ENCODE data around the gene FAM20C.

FAM20C gene

GRCh38 chr7:208130-208673 lies 15.8 kb downstream of the FAM20C start:
- Histone ChIP-seq H4K8ac (ENCODE audit: low read length) (no peak overlapping the region), H3K9ac (ENCODE audit: low read length) (no peak overlapping the region), H3K23ac (ENCODE audit: low read length in 2 of 2) (no peak overlapping the region), H4K91ac (ENCODE audit: low read length) (peak overlapping the region; percentile 52), H3K27me3 (ENCODE audit: control insufficient read depth in 1 of 2, insufficient read depth in 1 of 2, low read length in 2 of 2) (no peaks in the 10 kb centered on the region), H2BK120ac (ENCODE audit: low read depth, low read length) (no peak overlapping the region), H2BK15ac (ENCODE audit: low read depth, poor library complexity, severe bottlenecking) (peak overlapping the region; percentile 2), H2AFZ (ENCODE audit: low read depth, low read length) (no peak overlapping the region), H2AK5ac (ENCODE audit: low read length, severe bottlenecking) (no peak overlapping the region), H3K9me3 (ENCODE audit: control insufficient read depth, low read length) (no peaks in the 10 kb centered on the region), H3K14ac (ENCODE audit: low read length in 2 of 2) (peak overlapping the region in 1 of 2 experiments; percentile 23), H3K4me2 (ENCODE audit: low read length, poor library complexity, severe bottlenecking) (no peak overlapping the region), H3K36me3 (ENCODE audit: control insufficient read depth in 1 of 2, insufficient read depth in 2 of 2, low read depth in 1 of 2, low read length in 2 of 2) (peaks cover 58 to 87% of the 10 kb centered on the region in 2 experiments), H3K4me3 (ENCODE audit: insufficient read depth in 1 of 2, low read depth in 1 of 2, low read length in 2 of 2) (peak overlapping the region in 1 of 2 experiments; percentile 18), H3K4ac (ENCODE audit: low read depth in 1 of 2, low read length in 2 of 2) (no peak overlapping the region), H3K18ac (ENCODE audit: low read depth in 1 of 2, low read length in 2 of 2) (peak overlapping the region in 1 of 2 experiments; percentile 19), H2BK12ac (ENCODE audit: low read length in 2 of 2) (peak overlapping the region in 1 of 2 experiments; percentile 26), H3K79me1 (replicated peaks; ENCODE audit: low read length, poor library complexity, severe bottlenecking) (peaks cover 29% of the 10 kb centered on the region), H2BK5ac (ENCODE audit: low read depth, low read length, poor library complexity, severe bottlenecking) (no peak overlapping the region), H3K27ac (ENCODE audit: low read length, poor library complexity, severe bottlenecking) (no peak overlapping the region), H3K4me1 (ENCODE audit: control insufficient read depth, insufficient read depth, low read depth, low read length) (peaks cover 28% of the 10 kb centered on the region)
- WGBS, result 93% methylated on average over 9 of the region's 10 CpGs
- DNase-seq, result no peak

GRCh38 chr7:208816-209215 lies 16.4 kb downstream of the FAM20C start:
- H3K9me3 ChIP-seq (ENCODE audit: control insufficient read depth, low read length), result no peaks in the 10 kb centered on the region
- H4K91ac ChIP-seq (ENCODE audit: low read length), result no peak overlapping the region
- no peak overlapping the region for H2BK15ac ChIP-seq (ENCODE audit: low read depth, poor library complexity, severe bottlenecking)
- no peak overlapping the region for H3K18ac ChIP-seq (ENCODE audit: low read depth in 1 of 2, low read length in 2 of 2)
- 93% methylated on average over 13 of the region's 17 CpGs for WGBS
- peaks cover 32% of the 10 kb centered on the region for H3K79me1 ChIP-seq (replicated peaks; ENCODE audit: low read length, poor library complexity, severe bottlenecking)
- H2AK5ac ChIP-seq (ENCODE audit: low read length, severe bottlenecking), result no peak overlapping the region
- no peak overlapping the region for H2BK12ac ChIP-seq (ENCODE audit: low read length in 2 of 2)
- H3K36me3 ChIP-seq (ENCODE audit: control insufficient read depth in 1 of 2, insufficient read depth in 2 of 2, low read depth in 1 of 2, low read length in 2 of 2), result peaks cover 58 to 87% of the 10 kb centered on the region in 2 experiments
- H2BK120ac ChIP-seq (ENCODE audit: low read depth, low read length), result no peak overlapping the region
- no peak overlapping the region for H3K23ac ChIP-seq (ENCODE audit: low read length in 2 of 2)
- H3K27me3 ChIP-seq (ENCODE audit: control insufficient read depth in 1 of 2, insufficient read depth in 1 of 2, low read length in 2 of 2), result no peaks in the 10 kb centered on the region
- H3K4ac ChIP-seq (ENCODE audit: low read depth in 1 of 2, low read length in 2 of 2), result no peak overlapping the region
- no peak overlapping the region for H4K8ac ChIP-seq (ENCODE audit: low read length)
- H3K4me2 ChIP-seq (ENCODE audit: low read length, poor library complexity, severe bottlenecking), result no peak overlapping the region
- no peak for DNase-seq
- peaks cover 32% of the 10 kb centered on the region for H3K4me1 ChIP-seq (ENCODE audit: control insufficient read depth, insufficient read depth, low read depth, low read length)
- no peak overlapping the region for H3K14ac ChIP-seq (ENCODE audit: low read length in 2 of 2)
- H3K27ac ChIP-seq (ENCODE audit: low read length, poor library complexity, severe bottlenecking), result no peak overlapping the region
- no peak overlapping the region for H2BK5ac ChIP-seq (ENCODE audit: low read depth, low read length, poor library complexity, severe bottlenecking)
- no peak overlapping the region for H2AFZ ChIP-seq (ENCODE audit: low read depth, low read length)
- H3K4me3 ChIP-seq (ENCODE audit: insufficient read depth in 1 of 2, low read depth in 1 of 2, low read length in 2 of 2), result no peak overlapping the region
- H3K9ac ChIP-seq (ENCODE audit: low read length), result no peak overlapping the region

- H3K4me1 ChIP-seq (ENCODE audit: control insufficient read depth, insufficient read depth, low read depth, low read length), result peaks cover 34% of the 10 kb centered on the region
- no peak overlapping the region for H3K14ac ChIP-seq (ENCODE audit: low read length in 2 of 2)
- peak overlapping the region; percentile 14 for H4K8ac ChIP-seq (ENCODE audit: low read length)
- H3K9ac ChIP-seq (ENCODE audit: low read length), result no peak overlapping the region
- no peak overlapping the region for H3K27ac ChIP-seq (ENCODE audit: low read length, poor library complexity, severe bottlenecking)
- H3K79me1 ChIP-seq (replicated peaks; ENCODE audit: low read length, poor library complexity, severe bottlenecking), result peaks cover 30% of the 10 kb centered on the region
- no peaks in the 10 kb centered on the region for H3K9me3 ChIP-seq (ENCODE audit: control insufficient read depth, low read length)
- H3K27me3 ChIP-seq (ENCODE audit: control insufficient read depth in 1 of 2, insufficient read depth in 1 of 2, low read length in 2 of 2), result no peaks in the 10 kb centered on the region
- peaks cover 54 to 84% of the 10 kb centered on the region in 2 experiments for H3K36me3 ChIP-seq (ENCODE audit: control insufficient read depth in 1 of 2, insufficient read depth in 2 of 2, low read depth in 1 of 2, low read length in 2 of 2)
- no peak overlapping the region for H3K18ac ChIP-seq (ENCODE audit: low read depth in 1 of 2, low read length in 2 of 2)
- H3K4me3 ChIP-seq (ENCODE audit: insufficient read depth in 1 of 2, low read depth in 1 of 2, low read length in 2 of 2), result no peak overlapping the region
- peak overlapping the region; percentile 23 for H2AK5ac ChIP-seq (ENCODE audit: low read length, severe bottlenecking)
- no peak overlapping the region for H2BK15ac ChIP-seq (ENCODE audit: low read depth, poor library complexity, severe bottlenecking)
- no peak overlapping the region for H3K4ac ChIP-seq (ENCODE audit: low read depth in 1 of 2, low read length in 2 of 2)
- H4K91ac ChIP-seq (ENCODE audit: low read length), result no peak overlapping the region
- H3K23ac ChIP-seq (ENCODE audit: low read length in 2 of 2), result no peak overlapping the region
- H2BK120ac ChIP-seq (ENCODE audit: low read depth, low read length), result no peak overlapping the region
- 91% methylated on average over 8 of the region's 10 CpGs for WGBS
- no peak overlapping the region for H2BK5ac ChIP-seq (ENCODE audit: low read depth, low read length, poor library complexity, severe bottlenecking)
- no peak overlapping the region for H3K4me2 ChIP-seq (ENCODE audit: low read length, poor library complexity, severe bottlenecking)
- no peak overlapping the region for H2BK12ac ChIP-seq (ENCODE audit: low read length in 2 of 2)
- no peak overlapping the region for H2AFZ ChIP-seq (ENCODE audit: low read depth, low read length)
- DNase-seq, result no peak
Measured at GRCh38 chr7:209416-209815, 17.0 kb downstream of the FAM20C start.

- Histone ChIP-seq H3K4me1 (ENCODE audit: control insufficient read depth, insufficient read depth, low read depth, low read length) (peaks cover 39% of the 10 kb centered on the region), H3K14ac (ENCODE audit: low read length in 2 of 2) (no peak overlapping the region), H3K27ac (ENCODE audit: low read length, poor library complexity, severe bottlenecking) (no peak overlapping the region), H3K4me3 (ENCODE audit: insufficient read depth in 1 of 2, low read depth in 1 of 2, low read length in 2 of 2) (no peak overlapping the region), H3K4ac (ENCODE audit: low read depth in 1 of 2, low read length in 2 of 2) (peak overlapping the region in 1 of 2 experiments; percentile 26), H4K91ac (ENCODE audit: low read length) (no peak overlapping the region), H2BK12ac (ENCODE audit: low read length in 2 of 2) (no peak overlapping the region), H3K4me2 (ENCODE audit: low read length, poor library complexity, severe bottlenecking) (peak overlapping the region; percentile 51), H4K8ac (ENCODE audit: low read length) (peak overlapping the region; percentile 33), H2AFZ (ENCODE audit: low read depth, low read length) (no peak overlapping the region), H2AK5ac (ENCODE audit: low read length, severe bottlenecking) (peak overlapping the region; percentile 75), H3K9ac (ENCODE audit: low read length) (no peak overlapping the region), H2BK15ac (ENCODE audit: low read depth, poor library complexity, severe bottlenecking) (no peak overlapping the region), H2BK5ac (ENCODE audit: low read depth, low read length, poor library complexity, severe bottlenecking) (no peak overlapping the region), H3K27me3 (ENCODE audit: control insufficient read depth in 1 of 2, insufficient read depth in 1 of 2, low read length in 2 of 2) (no peaks in the 10 kb centered on the region), H3K23ac (ENCODE audit: low read length in 2 of 2) (no peak overlapping the region), H3K79me1 (replicated peaks; ENCODE audit: low read length, poor library complexity, severe bottlenecking) (peaks cover 27% of the 10 kb centered on the region), H3K36me3 (ENCODE audit: control insufficient read depth in 1 of 2, insufficient read depth in 2 of 2, low read depth in 1 of 2, low read length in 2 of 2) (peaks cover 49 to 84% of the 10 kb centered on the region in 2 experiments), H2BK120ac (ENCODE audit: low read depth, low read length) (no peak overlapping the region), H3K9me3 (ENCODE audit: control insufficient read depth, low read length) (no peaks in the 10 kb centered on the region), H3K18ac (ENCODE audit: low read depth in 1 of 2, low read length in 2 of 2) (no peak overlapping the region)
- peak; percentile 61 for DNase-seq
- WGBS, result 73% methylated on average over 24 of the region's 24 CpGs
Measured at GRCh38 chr7:209906-210305, 17.5 kb downstream of the FAM20C start.
